K562 (cell line): ENCODE measurements around the gene MOGAT2. TPM values are rescaled to one million over a fixed set of nuclear protein-coding genes. Genes with fewer than 3 reads are reported as not detected.

ENCODE experiments used
- ATAC-seq: fragments of 200-7000 bp; cut with Tn5 transposase; 3 replicates; pipeline ENCODE4 v1.9.1; 2020; ENCODE audit warnings: moderate library complexity
- BruUV-seq: library from RNA; stranded (reverse); fragments of 400-500 nt; replicated peaks from 2 replicates; lab custom pipeline; 2021; lab: Mats Ljungman, UMichigan
- CTCF ChIA-PET: fragments of 300-600 bp; formaldehyde crosslinking; extraction: SDS; loops from one replicate; lab custom pipeline; 2021; ENCODE audit warnings: low intra/inter-chr PET ratio; lab: Yijun Ruan, JAX
- POLR2A ChIA-PET: fragments of 300-600, 350-650 bp; sonication (Branson Sonifier 250); formaldehyde crosslinking; extraction: SDS; loops from one replicate; lab custom pipeline; 2021; ENCODE audit warnings: antibody characterized with exemption, inconsistent platforms; lab: Yijun Ruan, JAX
- DNase-seq, 4 experiments: peaks; one replicate each; pipeline versions ENCODE4 v3.0.0 to v3.0.0-alpha.2; 2011 to 2018; ENCODE audit warnings: low spot score in 3 of 4, mixed read lengths in 3 of 4; ENCODE audit errors: extremely low read depth in 1 of 4
- FAIRE-seq: peaks from 2 replicates; lab custom pipeline; 2011; peaks lifted over from hg19 to GRCh38; lab: Jason Lieb, UNC
- H2AFZ ChIP-seq: 2 replicates; pipeline ENCODE4 v1.6.0; 2011; ENCODE audit warnings: low read depth, low read length, control low read depth, inconsistent platforms
- H3K27ac ChIP-seq: fragments of 200-600 bp; 3 replicates; pipeline ENCODE4 v1.8.0; 2011; ENCODE audit warnings: low read depth, mild to moderate bottlenecking, control low read depth, inconsistent platforms, low read length, moderate library complexity, mixed read lengths; ENCODE audit errors: extremely low read depth
- H3K27me3 ChIP-seq, 2 experiments: fragments of 300-600 bp in 1 of 2; 2 replicates in 1 of 2; 3 replicates in 1 of 2; pipeline versions ENCODE4 v1.6.0 to v1.8.0; 2011; ENCODE audit warnings: inconsistent platforms in 2 of 2, low read length in 2 of 2, mild to moderate bottlenecking in 1 of 2, mixed read lengths in 1 of 2, moderate library complexity in 1 of 2; ENCODE audit not compliant: control insufficient read depth in 2 of 2, insufficient read depth in 2 of 2
- H3K36me3 ChIP-seq: fragments of 300-600 bp; 3 replicates; pipeline ENCODE4 v1.8.0; 2011; ENCODE audit warnings: mild to moderate bottlenecking, low read length, inconsistent platforms; ENCODE audit not compliant: control insufficient read depth, insufficient read depth
- H3K4me1 ChIP-seq, 2 experiments: fragments of 200-600 bp in 1 of 2; replicated peaks in 1 of 2; 2 replicates in 1 of 2; 3 replicates in 1 of 2; pipeline versions ENCODE4 v1.5.1 to v1.8.0; 2011; ENCODE audit warnings: inconsistent platforms in 2 of 2, low read length in 2 of 2, mild to moderate bottlenecking in 1 of 2, mixed read lengths in 1 of 2, moderate library complexity in 1 of 2; ENCODE audit not compliant: control insufficient read depth in 2 of 2, insufficient read depth in 2 of 2
- H3K4me2 ChIP-seq: 2 replicates; pipeline ENCODE4 v1.6.1; 2011; ENCODE audit warnings: low read length, control low read depth, inconsistent platforms, mixed read lengths; ENCODE audit not compliant: insufficient read depth
- H3K4me3 ChIP-seq: fragments of 200-600 bp; sonication (generic), shearing (Covaris generic); 2 replicates; pipeline ENCODE4 v1.5.1; 2016; ENCODE audit warnings: control low read depth, inconsistent platforms
- H3K79me2 ChIP-seq: fragments of 200-600 bp; 3 replicates; pipeline ENCODE4 v1.8.0; 2011; ENCODE audit warnings: low read length, inconsistent platforms; ENCODE audit not compliant: control insufficient read depth, insufficient read depth
- H3K9ac ChIP-seq, 2 experiments: 2 replicates each; pipeline versions ENCODE4 v1.6.0 to v1.6.1; 2011; ENCODE audit warnings: low read depth in 2 of 2, low read length in 2 of 2, control low read depth in 1 of 2, inconsistent platforms in 1 of 2, mild to moderate bottlenecking in 1 of 2, mixed read lengths in 1 of 2; ENCODE audit not compliant: insufficient read depth in 1 of 2
- H3K9me1 ChIP-seq: one replicate; pipeline ENCODE4 v1.6.0; 2011; ENCODE audit warnings: inconsistent platforms, mild to moderate bottlenecking, low read length, moderate library complexity; ENCODE audit not compliant: control insufficient read depth, insufficient read depth
- H3K9me3 ChIP-seq: replicated peaks from 2 replicates; pipeline ENCODE4 v1.5.1; 2011; ENCODE audit warnings: low read depth, low read length, inconsistent platforms; ENCODE audit not compliant: control insufficient read depth, insufficient read depth
- H4K20me1 ChIP-seq: replicated peaks from 2 replicates; pipeline ENCODE4 v1.6.1; 2011; ENCODE audit warnings: low read length, inconsistent platforms, mixed read lengths; ENCODE audit not compliant: control insufficient read depth, insufficient read depth
- ATF7 ChIP-seq: fragments of 450-650 bp; IDR thresholded peaks from 2 replicates; pipeline ENCODE4 v1.7.1; 2014; ENCODE audit warnings: mild to moderate bottlenecking, moderate library complexity
- CEBPG ChIP-seq, 3 experiments: fragments of 200-800 bp in 1 of 3; sonication (Bioruptor generic) in 1 of 3; sonication (generic) in 1 of 3; formaldehyde crosslinking in 1 of 3; IDR thresholded peaks in 2 of 3; conservative IDR thresholded peaks in 1 of 3; 2 replicates each; pipeline versions ENCODE4 v1.6.1 to v1.8.0; 2016 to 2022; ENCODE audit warnings: missing compliant biosample characterization in 2 of 3, missing genetic modification characterization in 2 of 3, mild to moderate bottlenecking in 1 of 3, missing genetic modification reagents in 1 of 3
- HDAC8 ChIP-seq: fragments of 450-650 bp; IDR thresholded peaks from 2 replicates; pipeline ENCODE4 v1.6.1; 2016; ENCODE audit warnings: mild to moderate bottlenecking, missing genetic modification characterization, moderate library complexity, missing compliant biosample characterization
- RBM25 ChIP-seq: fragments of 200-400 bp; formaldehyde crosslinking; IDR thresholded peaks from 2 replicates; pipeline ENCODE4 v1.6.1; 2018; ENCODE audit warnings: low read length, low read depth, moderate library complexity; ENCODE audit not compliant: severe bottlenecking
- ZBTB12 ChIP-seq: fragments of 250-450 bp; sonication (Bioruptor Pico); IDR thresholded peaks from 2 replicates; pipeline ENCODE4 v1.4.0; 2020
- ZNF239 ChIP-seq: fragments of 250-450 bp; sonication (Bioruptor Pico); IDR thresholded peaks from 2 replicates; pipeline ENCODE4 v1.4.0; 2020; ENCODE audit warnings: mild to moderate bottlenecking
- ZNF384 ChIP-seq: IDR thresholded peaks from 2 replicates; pipeline ENCODE4 v1.6.1; 2012; ENCODE audit warnings: low read depth, low read length, improper control_type of control experiment
- WGBS: fragments of 100-300 bp; shearing (Covaris generic); methylation state at CpG from one replicate; pipeline ENCODE4 v1.1.6; 2016; ENCODE audit warnings: low coverage, mixed read lengths; ENCODE audit not compliant: insufficient coverage; ENCODE audit errors: missing lambda C conversion rate; 5-methylcytosine and 5-hydroxymethylcytosine counted together
- in situ Hi-C: fragments of 300-500 bp; cut with MboI; formaldehyde crosslinking; loops from 4 replicates; pipeline ENCODE4 v1.15.0; 2018; ENCODE audit warnings: inconsistent platforms, mixed read lengths
- intact Hi-C: fragments of 100-400 bp; cut with micrococcal nuclease; formaldehyde crosslinking; loops from 2 replicates; pipeline ENCODE4 v1.14.2; 2022
- polyA plus RNA-seq, 8 experiments: library from polyadenylated mRNA; depleted of rRNA in 4 of 8; stranded (reverse) in 5 of 8; unstranded in 3 of 8; fragments of >200 nt; fragmentation: Nextera tagmentation in 2 of 8; fragmentation: Illumina TruSeq in 1 of 8; extraction: Ambion mirVana in 2 of 8; extraction: Trizol in 1 of 8; gene quantifications; 2 replicates each; pipeline versions ENCODE4 v1.2.1 to v1.2.3, GENCODE V29; 2011 to 2014; ENCODE audit warnings: inconsistent platforms in 1 of 8, missing spikeins in 1 of 8
- total RNA-seq, 7 experiments: library from RNA; depleted of rRNA in 6 of 7; stranded (reverse); fragments of >200 nt in 6 of 7; fragmentation: Illumina TruSeq in 2 of 7; extraction: Trizol in 2 of 7; gene quantifications; 2 replicates each; pipeline versions ENCODE4 v1.2.1 to v1.2.3, GENCODE V29; 2011 to 2021; ENCODE audit warnings: low replicate concordance in 1 of 7
- TF ChIP-seq, protein P1 (sequence below): fragments of 450-650 bp; IDR thresholded peaks from 2 replicates; pipeline ENCODE4 v1.6.1; 2017; ENCODE audit warnings: antibody characterized with exemption
- TF ChIP-seq, protein P2 (sequence below): fragments of 450-650 bp; formaldehyde crosslinking; IDR thresholded peaks from 2 replicates; pipeline ENCODE4 v1.4.0; 2022; ENCODE audit warnings: missing genetic modification characterization

MOGAT2 gene
- total and polyA plus RNA-seq, 9 of the 15 experiments (the other 6 are each of a cell fraction or from before 2014, with no cell fraction given): 0.09 TPM; not detected in 7

- peak; percentile 94 for TF ChIP-seq ZNF239
- peak; percentile 18 for TF ChIP-seq RBM25
- no peak for TF ChIP-seq ZBTB12 (CRISPR knock-in tag)
- ChIA-PET POLR2A (no interaction called here), CTCF (no interaction called here)
- DNase-seq (no peak), FAIRE-seq (no peak), ATAC-seq (no peak)
- BruUV-seq: no TSS peak
- H3K27ac ChIP-seq: no peak overlapping the region
- no peaks in the 10 kb centered on the region for H3K9me1 ChIP-seq
- peaks cover 3% of the 10 kb centered on the region; the same call in 1 of the 2 replicates for H3K9me3 ChIP-seq
- H3K27me3 ChIP-seq: peaks cover 0 to 9% of the 10 kb centered on the region in 2 experiments; a peak in 2 of 5 replicates
- no peaks in the 10 kb centered on the region for H4K20me1 ChIP-seq
- 35% methylated on average over 7 of the region's 7 CpGs for WGBS
- no peaks in the 10 kb centered on the region for H3K79me2 ChIP-seq
- no peak overlapping the region for H3K4me2 ChIP-seq
- no peak overlapping the region for H3K9ac ChIP-seq
- H3K36me3 ChIP-seq: no peaks in the 10 kb centered on the region
- in situ Hi-C loops (no loop called here), intact Hi-C loops (no loop called here)
- H3K4me1 ChIP-seq: peaks cover 5 to 6% of the 10 kb centered on the region in 2 experiments; a peak in 3 of 5 replicates
- no peak overlapping the region for H3K4me3 ChIP-seq
- H2AFZ ChIP-seq: no peak overlapping the region
Observed at GRCh38 chr11:75703695-75704237, 13.9 kb upstream of the MOGAT2 start.

- H3K79me2 ChIP-seq: no peaks in the 10 kb centered on the region
- no peak for DNase-seq
- ATAC-seq: no peak
- peaks cover 0 to 5% of the 10 kb centered on the region in 2 experiments; a peak in 2 of 5 replicates for H3K27me3 ChIP-seq
- CTCF ChIA-PET: interaction anchor here (1.7 kb wide), 1 partner anchor 62 kb away, joined by 7 read pairs; the partner anchor contains the start of gene DGAT2
- peak; percentile 11 for FAIRE-seq
- H3K9me3 ChIP-seq: peaks cover 3% of the 10 kb centered on the region; the same call in 1 of the 2 replicates
- H2AFZ ChIP-seq: peak overlapping the region; percentile 87
- no peak overlapping the region for H3K9ac ChIP-seq
- H3K9me1 ChIP-seq: no peaks in the 10 kb centered on the region
- WGBS: 29% methylated on average over 3 of the region's 3 CpGs
- POLR2A ChIA-PET: interaction anchor here (0.9 kb wide), 1 partner anchor 14 kb away, joined by 5 read pairs; no protein-coding TSS in a partner anchor
- H4K20me1 ChIP-seq: no peaks in the 10 kb centered on the region
- no peak overlapping the region for H3K4me2 ChIP-seq
- no peaks in the 10 kb centered on the region for H3K36me3 ChIP-seq
- H3K4me1 ChIP-seq: peaks cover 5 to 6% of the 10 kb centered on the region in 2 experiments; a peak in 3 of 5 replicates
- H3K4me3 ChIP-seq: no peak overlapping the region
- no TSS peak for BruUV-seq
- in situ Hi-C loops: no loop called here
- intact Hi-C loops: no loop called here
- H3K27ac ChIP-seq: no peak overlapping the region
- TF ChIP-seq ATF7: peak; percentile 73
- TF ChIP-seq, protein P1, sequence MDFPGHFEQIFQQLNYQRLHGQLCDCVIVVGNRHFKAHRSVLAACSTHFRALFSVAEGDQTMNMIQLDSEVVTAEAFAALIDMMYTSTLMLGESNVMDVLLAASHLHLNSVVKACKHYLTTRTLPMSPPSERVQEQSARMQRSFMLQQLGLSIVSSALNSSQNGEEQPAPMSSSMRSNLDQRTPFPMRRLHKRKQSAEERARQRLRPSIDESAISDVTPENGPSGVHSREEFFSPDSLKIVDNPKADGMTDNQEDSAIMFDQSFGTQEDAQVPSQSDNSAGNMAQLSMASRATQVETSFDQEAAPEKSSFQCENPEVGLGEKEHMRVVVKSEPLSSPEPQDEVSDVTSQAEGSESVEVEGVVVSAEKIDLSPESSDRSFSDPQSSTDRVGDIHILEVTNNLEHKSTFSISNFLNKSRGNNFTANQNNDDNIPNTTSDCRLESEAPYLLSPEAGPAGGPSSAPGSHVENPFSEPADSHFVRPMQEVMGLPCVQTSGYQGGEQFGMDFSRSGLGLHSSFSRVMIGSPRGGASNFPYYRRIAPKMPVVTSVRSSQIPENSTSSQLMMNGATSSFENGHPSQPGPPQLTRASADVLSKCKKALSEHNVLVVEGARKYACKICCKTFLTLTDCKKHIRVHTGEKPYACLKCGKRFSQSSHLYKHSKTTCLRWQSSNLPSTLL: no peak
- TF ChIP-seq, protein P2, sequence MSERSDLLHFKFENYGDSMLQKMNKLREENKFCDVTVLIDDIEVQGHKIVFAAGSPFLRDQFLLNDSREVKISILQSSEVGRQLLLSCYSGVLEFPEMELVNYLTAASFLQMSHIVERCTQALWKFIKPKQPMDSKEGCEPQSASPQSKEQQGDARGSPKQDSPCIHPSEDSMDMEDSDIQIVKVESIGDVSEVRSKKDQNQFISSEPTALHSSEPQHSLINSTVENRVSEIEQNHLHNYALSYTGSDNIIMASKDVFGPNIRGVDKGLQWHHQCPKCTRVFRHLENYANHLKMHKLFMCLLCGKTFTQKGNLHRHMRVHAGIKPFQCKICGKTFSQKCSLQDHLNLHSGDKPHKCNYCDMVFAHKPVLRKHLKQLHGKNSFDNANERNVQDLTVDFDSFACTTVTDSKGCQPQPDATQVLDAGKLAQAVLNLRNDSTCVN (CRISPR knock-in tag): no peak
- TF ChIP-seq HDAC8 (tag): no peak
- no peak for TF ChIP-seq CEBPG (CRISPR knock-in tag; IDR thresholded peaks at IDR 0.05)
- TF ChIP-seq CEBPG (tag; conservative IDR thresholded peaks at IDR 0.05 in 1 of 2, IDR thresholded peaks at IDR 0.05 in 1 of 2): no peak
- TF ChIP-seq ZNF384: no peak
Observed at GRCh38 chr11:75705541-75705940, 12.1 kb upstream of the MOGAT2 start.
